ENCODE results near the gene CAND2.
"Not testable (repeated sequence)": the region's sequence is repeated elsewhere in the genome, so short reads cannot be mapped to it uniquely, and the experiment has no call there.

The CAND2 gene

GRCh38 chr3:12829886-12830784 lies 33.7 kb downstream of the CAND2 start:
- DNase-seq (ENCODE audit: low read depth in 1 of 2, low spot score in 1 of 2) = no peak

GRCh38 chr3:12830785-12831156 lies 34.3 kb downstream of the CAND2 start:
- no peak for DNase-seq (ENCODE audit: low read depth in 1 of 2, low spot score in 1 of 2)

- DNase-seq (ENCODE audit: low read depth in 1 of 2, low spot score in 1 of 2) = no peak
Measured at GRCh38 chr3:12831301-12831866, 34.9 kb downstream of the CAND2 start.

GRCh38 chr3:12832350-12833221 lies 36.1 kb downstream of the CAND2 start:
- no peak for DNase-seq (ENCODE audit: low read depth in 1 of 2, low spot score in 1 of 2)

GRCh38 chr3:12833222-12834161 lies 37.0 kb downstream of the CAND2 start:
- DNase-seq (ENCODE audit: low read depth in 1 of 2, low spot score in 1 of 2) = no peak

- DNase-seq (ENCODE audit: low read depth in 1 of 2, low spot score in 1 of 2) = no peak
Measured at GRCh38 chr3:12835052-12835665, 38.7 kb downstream of the CAND2 start.

- DNase-seq (ENCODE audit: low read depth in 1 of 2, low spot score in 1 of 2) = no peak
Measured at GRCh38 chr3:12837295-12837986, 41.0 kb downstream of the CAND2 start.

GRCh38 chr3:12838179-12838965 lies 41.9 kb downstream of the CAND2 start:
- DNase-seq (ENCODE audit: low read depth in 1 of 2, low spot score in 1 of 2) = no peak

GRCh38 chr3:12839156-12839946 lies 42.9 kb downstream of the CAND2 start:
- no peak for DNase-seq (ENCODE audit: low read depth in 1 of 2, low spot score in 1 of 2)

- not testable (repeated sequence) for DNase-seq (ENCODE audit: low read depth in 1 of 2, low spot score in 1 of 2)
Measured at GRCh38 chr3:12840148-12840547, 43.7 kb downstream of the CAND2 start.

GRCh38 chr3:12840591-12841148 lies 44.2 kb downstream of the CAND2 start:
- no peak for DNase-seq (ENCODE audit: low read depth in 1 of 2, low spot score in 1 of 2)

GRCh38 chr3:12841149-12841969 lies 44.9 kb downstream of the CAND2 start, which contains the start of gene RPL32:
RPL32 (minus strand) TSS chr3:12841565; CDS start chr3:12840237, 1,328 bp downstream.
- peak; percentile 64 to 73 for DNase-seq (ENCODE audit: low read depth in 1 of 2, low spot score in 1 of 2)

GRCh38 chr3:12841970-12842328 lies 45.5 kb downstream of the CAND2 start:
- no peak for DNase-seq (ENCODE audit: low read depth in 1 of 2, low spot score in 1 of 2)

- DNase-seq (ENCODE audit: low read depth in 1 of 2, low spot score in 1 of 2) = no peak
Measured at GRCh38 chr3:12842469-12842868, 46.0 kb downstream of the CAND2 start.

- no peak for DNase-seq (ENCODE audit: low read depth in 1 of 2, low spot score in 1 of 2)
Measured at GRCh38 chr3:12845811-12846210, 49.3 kb downstream of the CAND2 start.

- no peak for DNase-seq (ENCODE audit: low read depth in 1 of 2, low spot score in 1 of 2)
Measured at GRCh38 chr3:12852201-12852600, 55.7 kb downstream of the CAND2 start.

- DNase-seq (ENCODE audit: low read depth in 1 of 2, low spot score in 1 of 2) = not testable (repeated sequence)
Measured at GRCh38 chr3:12853847-12854246, 57.4 kb downstream of the CAND2 start.
